WTC11 (cell line): ENCODE measurements around the gene INHBC. TPM values are rescaled to one million over a fixed set of nuclear protein-coding genes. Genes with fewer than 3 reads are reported as not detected.

Experiments used
- ATAC-seq: fragments of 200-7000 bp; cut with Tn5 transposase; 2 replicates; pipeline ENCODE4 v1.10.0; 2021; ENCODE audit warnings: mild to moderate bottlenecking, moderate library complexity
- CTCF ChIA-PET: fragments of 300-600 bp; sonication (Branson Sonifier 250); formaldehyde crosslinking; loops from one replicate; lab custom pipeline; 2021; ENCODE audit warnings: antibody characterized with exemption; lab: Charles Lee
- POLR2A ChIA-PET: fragments of 350-600 bp; sonication (Branson Sonifier 250); formaldehyde crosslinking; loops from one replicate; lab custom pipeline; 2021; ENCODE audit warnings: antibody characterized with exemption; lab: Charles Lee
- DNase-seq: peaks from one replicate; pipeline ENCODE4 v3.0.0; 2021; ENCODE audit warnings: low spot score
- H3K27ac Mint-ChIP-seq: 2 replicates; pipeline ENCODE4 v1.8.0; 2021; ENCODE audit warnings: mixed read lengths
- H3K27me3 Mint-ChIP-seq: 2 replicates; pipeline ENCODE4 v1.8.0; 2021; ENCODE audit warnings: low read depth, mild to moderate bottlenecking, moderate library complexity, mixed read lengths
- H3K36me3 Mint-ChIP-seq: 2 replicates; pipeline ENCODE4 v1.8.0; 2021; ENCODE audit warnings: mixed read lengths
- H3K4me1 Mint-ChIP-seq: 2 replicates; pipeline ENCODE4 v1.8.0; 2022; ENCODE audit warnings: mixed read lengths
- H3K4me3 Mint-ChIP-seq: 2 replicates; pipeline ENCODE4 v1.8.0; 2021; ENCODE audit warnings: mild to moderate bottlenecking, moderate library complexity, mixed read lengths
- H3K9me3 Mint-ChIP-seq: 2 replicates; pipeline ENCODE4 v1.8.0; 2021; ENCODE audit warnings: mixed read lengths
- ARID4B ChIP-seq: sonication (generic); formaldehyde crosslinking; IDR thresholded peaks from 2 replicates; pipeline ENCODE4 v1.8.0; 2023; ENCODE audit warnings: missing genetic modification reagents, mild to moderate bottlenecking, borderline replicate concordance
- CTCF ChIP-seq: fragments of 200-600 bp; IDR thresholded peaks from 2 replicates; pipeline ENCODE4 v1.8.0; 2022; ENCODE audit warnings: antibody characterized with exemption
- E2F5 ChIP-seq: sonication (generic); formaldehyde crosslinking; IDR thresholded peaks from 2 replicates; pipeline ENCODE4 v1.8.1; 2022; ENCODE audit warnings: mild to moderate bottlenecking, moderate library complexity, missing genetic modification reagents
- FOXP4 ChIP-seq: sonication (generic); formaldehyde crosslinking; IDR thresholded peaks from 2 replicates; pipeline ENCODE4 v1.8.0; 2022; ENCODE audit warnings: mild to moderate bottlenecking, missing genetic modification reagents
- GTF2I ChIP-seq: fragments of 250-450 bp; sonication (Bioruptor Pico); conservative IDR thresholded peaks from 2 replicates; pipeline ENCODE4 v1.4.0; 2021; ENCODE audit warnings: mild to moderate bottlenecking
- MAX ChIP-seq: sonication (generic); formaldehyde crosslinking; IDR thresholded peaks from 2 replicates; pipeline ENCODE4 v1.8.0; 2022; ENCODE audit warnings: mild to moderate bottlenecking, missing genetic modification reagents
- TEAD4 ChIP-seq: sonication (generic); formaldehyde crosslinking; IDR thresholded peaks from 2 replicates; pipeline ENCODE4 v1.8.0; 2022; ENCODE audit warnings: mild to moderate bottlenecking, missing genetic modification reagents
- USF1 ChIP-seq: sonication (generic); formaldehyde crosslinking; IDR thresholded peaks from 2 replicates; pipeline ENCODE4 v1.8.0; 2022; ENCODE audit warnings: mild to moderate bottlenecking, missing genetic modification reagents
- ZBTB21 ChIP-seq: sonication (generic); formaldehyde crosslinking; IDR thresholded peaks from 2 replicates; pipeline ENCODE4 v1.8.1; 2023; ENCODE audit warnings: mild to moderate bottlenecking, missing genetic modification reagents, borderline replicate concordance
- ZNF138 ChIP-seq: sonication (generic); formaldehyde crosslinking; conservative IDR thresholded peaks from 2 replicates; pipeline ENCODE4 v1.8.1; 2022; ENCODE audit warnings: mild to moderate bottlenecking, moderate library complexity, missing genetic modification reagents
- ZNF416 ChIP-seq: fragments of 250-450 bp; sonication (Bioruptor Pico); IDR thresholded peaks from 2 replicates; pipeline ENCODE4 v1.9.0; 2021; ENCODE audit warnings: mild to moderate bottlenecking, inconsistent platforms
- ZNF425 ChIP-seq: fragments of 250-450 bp; sonication (Bioruptor Pico); conservative IDR thresholded peaks from 2 replicates; pipeline ENCODE4 v1.9.0; 2021; ENCODE audit warnings: mild to moderate bottlenecking
- total RNA-seq: library from RNA; stranded (reverse); gene quantifications from 3 replicates; pipeline ENCODE4 v1.2.3, GENCODE V29; 2021

The INHBC gene
- total RNA-seq, 1 experiment from 2014 or later: 0.20 TPM

GRCh38 chr12:57462912-57463253 is 28.3 kb downstream of the INHBC start:
- no peak overlapping the region; the same call in 1 of the 2 replicates for H3K27ac Mint-ChIP-seq
- peaks cover 23% of the 10 kb centered on the region for H3K4me1 Mint-ChIP-seq
- no peaks in the 10 kb centered on the region for H3K9me3 Mint-ChIP-seq
- POLR2A ChIA-PET: no interaction called here
- peak overlapping the region; percentile 96 for H3K4me3 Mint-ChIP-seq
- no peak for DNase-seq
- peaks cover 9% of the 10 kb centered on the region for H3K27me3 Mint-ChIP-seq
- TF ChIP-seq CTCF (peak; percentile 9; the same call in 1 of the 2 replicates), ARID4B (CRISPR knock-in tag) (no peak), TEAD4 (CRISPR knock-in tag) (no peak)
- ATAC-seq: no peak
- CTCF ChIA-PET: interaction anchor here (0.7 to 5.2 kb wide), 14 partner anchors 8 to 475 kb away, joined by 3 to 42 read pairs (median 4); partner anchors contain the start of genes DCTN2 and INHBE
- 0 out of 2 replicates have a peak, but pooled peaks cover 3% of the 10 kb centered on the region for H3K36me3 Mint-ChIP-seq

- H3K4me1 Mint-ChIP-seq: peaks cover 13% of the 10 kb centered on the region
- H3K4me3 Mint-ChIP-seq: no peak overlapping the region
- POLR2A ChIA-PET: interaction anchor here (0.6 kb wide), 1 partner anchor 184 kb away, joined by 5 read pairs; no protein-coding TSS in a partner anchor
- DNase-seq (no peak), ATAC-seq (no peak)
- H3K9me3 Mint-ChIP-seq: no peaks in the 10 kb centered on the region
- peaks cover 9% of the 10 kb centered on the region for H3K27me3 Mint-ChIP-seq
- 0 out of 2 replicates have a peak, but pooled peaks cover 3% of the 10 kb centered on the region for H3K36me3 Mint-ChIP-seq
- TF ChIP-seq ZNF138 (CRISPR knock-in tag): no peak
- CTCF ChIA-PET: interaction anchor here (1.2 kb wide), 1 partner anchor 157 kb away, joined by 3 read pairs; no protein-coding TSS in a partner anchor
- no peak overlapping the region for H3K27ac Mint-ChIP-seq
These were observed 30.0 kb downstream of the INHBC start for GRCh38 chr12:57464569-57464968.

- DNase-seq (no peak), ATAC-seq (no peak)
- H3K4me3 Mint-ChIP-seq: no peak overlapping the region
- POLR2A ChIA-PET: no interaction called here
- peaks cover 9% of the 10 kb centered on the region for H3K27me3 Mint-ChIP-seq
- H3K36me3 Mint-ChIP-seq: 0 out of 2 replicates have a peak, but pooled peaks cover 3% of the 10 kb centered on the region
- H3K27ac Mint-ChIP-seq: no peak overlapping the region
- no peaks in the 10 kb centered on the region for H3K9me3 Mint-ChIP-seq
- CTCF ChIA-PET: interaction anchor here (1.5 kb wide), 1 partner anchor 11 kb away, joined by 12 read pairs; no protein-coding TSS in a partner anchor
- peaks cover 12% of the 10 kb centered on the region for H3K4me1 Mint-ChIP-seq
- no peak for TF ChIP-seq GTF2I
- TF ChIP-seq ZNF416: no peak
- no peak for TF ChIP-seq ZBTB21 (CRISPR knock-in tag)
- TF ChIP-seq ZNF138 (CRISPR knock-in tag): no peak
- no peak for TF ChIP-seq E2F5 (CRISPR knock-in tag)
- no peak for TF ChIP-seq USF1 (CRISPR knock-in tag)
- TF ChIP-seq FOXP4: no peak
- TF ChIP-seq ZNF425 (CRISPR knock-in tag): no peak
- TF ChIP-seq MAX (CRISPR knock-in tag): no peak
These were observed 30.6 kb downstream of the INHBC start for GRCh38 chr12:57465030-57465746.
